Measurements from ENCODE around the gene CLMP.

GRCh38 chr11:123188508-123189165 is 6.4 kb downstream of the CLMP start:
- TF ChIP-seq CTCF (IDR thresholded peaks at IDR 0.05), result peak in 1 of 5 experiments; percentile 19
- no peak for TF ChIP-seq POLR2AphosphoS5 (IDR thresholded peaks at IDR 0.05)
- no peak for TF ChIP-seq POLR2A (IDR thresholded peaks at IDR 0.05)
- no peak for TF ChIP-seq EP300 (IDR thresholded peaks at IDR 0.05; ENCODE audit: low read depth)

Data from transverse colon (tissue), 4 donors.